ENCODE results near the gene PRDM10.

PRDM10 gene

DNA sequence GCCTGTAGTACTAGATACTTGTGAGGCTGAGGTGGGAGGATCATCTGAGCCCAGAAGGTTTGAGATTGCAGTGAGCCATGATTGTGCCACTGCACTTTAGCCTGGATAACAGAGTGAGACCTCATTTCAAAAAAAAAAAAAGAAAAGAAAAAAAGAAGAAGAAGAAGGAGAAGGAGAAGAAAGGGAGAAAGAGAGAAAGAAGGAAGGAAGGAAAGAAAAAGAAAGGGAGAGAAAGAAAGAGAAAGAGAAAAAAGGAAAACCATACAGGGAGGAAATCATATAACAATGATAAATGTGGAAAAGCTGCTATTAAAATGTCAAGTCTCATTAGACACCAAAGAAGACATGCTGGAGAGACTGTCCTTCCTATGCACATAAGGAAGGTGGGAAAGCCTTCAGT is 5.7 kb upstream of the PRDM10 start:
- no peak for DNase-seq

- DNase-seq, result no peak
These were observed 4.3 kb upstream of the PRDM10 start for GRCh38 chr11:130006929-130007328.

DNA sequence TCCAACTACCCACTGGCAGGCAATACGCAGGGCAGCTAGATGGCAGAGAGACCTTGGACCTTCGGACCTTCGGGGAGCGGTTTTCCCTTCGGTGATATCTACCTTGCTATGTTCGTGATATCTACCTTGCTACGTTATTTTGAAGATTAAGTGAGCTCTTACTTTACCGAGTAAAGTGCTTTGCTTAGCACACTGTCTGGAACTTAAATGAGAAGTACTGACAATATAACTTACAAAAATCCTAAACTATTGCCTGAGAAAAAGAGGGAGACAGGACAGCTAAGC is 1.0 kb upstream of the PRDM10 start:
- no peak for DNase-seq

DNA sequence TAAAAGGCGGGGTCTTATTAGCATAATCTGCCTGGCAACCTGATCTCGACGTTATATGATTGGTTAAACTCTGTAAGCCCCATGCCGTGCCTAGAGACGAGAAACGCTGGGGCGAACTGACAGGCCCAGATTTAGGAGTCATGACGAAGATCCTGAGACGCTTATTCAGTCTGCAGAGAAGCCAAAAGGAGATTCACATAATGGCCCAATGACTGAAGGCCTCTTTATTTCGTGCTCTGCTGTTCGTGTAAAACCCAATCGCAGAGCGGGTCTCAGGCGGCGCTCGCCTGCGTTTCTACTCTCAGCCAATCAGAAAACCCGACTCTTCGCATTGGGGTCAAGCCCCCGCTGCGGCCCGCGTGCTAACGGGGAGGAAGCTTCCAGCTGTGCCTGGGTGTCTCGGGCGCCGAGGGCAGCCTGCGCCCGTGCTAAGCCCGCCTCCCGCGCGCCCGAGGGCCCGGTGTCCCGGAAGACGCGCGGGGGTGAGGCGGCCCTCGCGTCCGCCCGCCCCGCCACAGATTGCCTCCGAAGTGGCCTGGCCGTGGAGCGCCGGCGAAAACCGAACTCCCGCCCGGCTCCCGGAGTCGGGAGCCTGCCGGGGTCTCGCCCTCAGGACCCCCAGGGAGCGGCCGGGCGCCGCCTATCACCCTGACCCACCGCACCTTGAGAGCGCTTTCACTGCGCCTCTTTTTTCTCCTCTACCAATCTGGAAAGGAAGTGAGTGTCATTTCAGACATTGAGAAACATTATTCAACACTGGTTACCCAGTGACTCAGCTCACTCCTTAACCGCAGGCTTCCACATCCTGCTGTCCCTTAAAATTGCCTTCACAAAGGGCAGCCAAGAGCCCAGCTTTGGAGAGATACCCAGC is 446 bp upstream of the PRDM10 start:
- peak; percentile 97 for DNase-seq

DNA sequence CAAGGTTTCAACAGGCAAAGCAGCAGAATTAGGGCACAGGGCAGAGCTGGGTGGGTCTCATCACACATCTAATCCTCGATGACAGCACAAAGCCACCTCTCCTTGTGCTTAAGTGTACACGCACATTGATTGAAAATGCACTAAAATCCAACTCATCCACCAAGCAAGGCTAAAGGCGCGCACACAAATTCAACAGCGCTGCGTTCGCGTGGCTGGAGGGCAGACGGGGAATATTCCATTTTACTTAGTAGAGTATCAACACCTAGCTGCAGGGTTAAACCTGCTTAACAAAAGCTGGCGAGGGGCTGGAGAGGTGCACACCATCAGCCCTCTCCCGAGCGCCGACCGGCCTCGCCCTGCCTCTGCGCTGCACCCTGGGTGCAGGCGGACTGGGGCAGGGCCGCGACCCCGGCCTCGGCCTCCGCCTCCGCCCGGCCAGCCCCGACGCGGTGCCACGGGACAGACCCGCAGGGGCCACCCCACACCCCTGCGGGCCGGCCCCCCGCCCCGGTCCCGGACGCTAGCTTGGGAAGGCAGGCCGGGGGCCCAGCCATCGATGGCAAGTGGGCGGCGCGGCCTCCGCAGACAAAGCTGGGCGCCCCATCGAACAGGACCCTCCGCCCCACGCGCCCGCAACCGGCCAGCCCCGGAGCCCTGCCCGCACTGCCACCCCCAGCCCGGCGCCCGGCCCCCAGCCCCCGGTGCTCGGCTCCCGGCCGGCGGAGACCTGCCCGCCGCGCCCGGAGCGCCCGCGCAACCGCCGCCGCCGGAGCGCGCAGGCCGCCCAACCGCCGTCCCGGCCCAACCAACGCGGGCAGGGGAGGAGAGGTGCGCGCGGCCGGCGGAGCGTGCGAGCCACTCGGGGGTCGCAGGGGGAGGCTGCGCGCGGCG is 929 bp downstream of the PRDM10 start:
- DNase-seq, result peak; percentile 27

- DNase-seq, result no peak
These were observed 2.0 kb downstream of the PRDM10 start for GRCh38 chr11:130000552-130001176.

GRCh38 chr11:129999407-129999806 is 3.2 kb downstream of the PRDM10 start:
- no peak for DNase-seq

GRCh38 chr11:129998905-129999304 is 3.7 kb downstream of the PRDM10 start:
- no peak for DNase-seq

GRCh38 chr11:129998107-129998506 is 4.5 kb downstream of the PRDM10 start:
- no peak for DNase-seq

DNA sequence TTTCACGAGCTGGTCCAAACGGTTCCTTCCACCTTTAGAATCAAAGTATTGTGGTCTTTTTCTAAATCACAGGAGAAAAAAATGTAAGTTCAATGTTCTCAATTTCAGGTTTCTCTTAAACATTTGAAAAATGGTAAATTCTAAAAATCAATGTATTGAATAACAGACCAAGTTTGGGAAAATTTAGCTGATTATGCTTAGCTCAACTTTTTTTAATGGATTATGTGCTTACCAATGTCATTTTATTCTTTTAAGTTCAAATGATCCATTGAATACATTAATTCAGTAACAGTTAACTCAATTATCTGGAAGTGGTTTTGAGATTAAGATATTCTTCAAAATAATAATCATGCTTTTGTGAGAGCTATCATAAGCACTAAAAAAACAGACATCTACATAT is 5.1 kb downstream of the PRDM10 start:
- no peak for DNase-seq

GRCh38 chr11:129996113-129996870 is 6.3 kb downstream of the PRDM10 start:
- no peak for DNase-seq

DNA sequence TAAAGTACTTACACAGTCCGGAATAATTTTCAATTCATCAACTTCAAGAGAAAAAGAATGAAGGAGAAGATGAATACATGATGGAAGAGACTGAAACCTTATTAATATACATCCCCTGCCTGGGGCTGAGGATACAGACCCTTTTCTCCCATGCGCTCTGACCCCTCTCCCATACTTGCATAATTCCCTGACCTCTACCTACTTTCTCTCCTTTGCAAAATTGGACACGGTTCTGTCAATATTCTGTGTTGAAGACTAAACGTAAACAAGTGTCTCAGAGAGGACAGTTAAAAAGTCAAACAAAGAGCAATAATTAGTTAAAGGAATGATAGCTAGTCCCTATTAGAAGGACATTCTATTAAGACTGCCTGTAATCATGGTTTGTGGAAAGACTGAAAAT is 7.5 kb downstream of the PRDM10 start:
- DNase-seq, result no peak

DNA sequence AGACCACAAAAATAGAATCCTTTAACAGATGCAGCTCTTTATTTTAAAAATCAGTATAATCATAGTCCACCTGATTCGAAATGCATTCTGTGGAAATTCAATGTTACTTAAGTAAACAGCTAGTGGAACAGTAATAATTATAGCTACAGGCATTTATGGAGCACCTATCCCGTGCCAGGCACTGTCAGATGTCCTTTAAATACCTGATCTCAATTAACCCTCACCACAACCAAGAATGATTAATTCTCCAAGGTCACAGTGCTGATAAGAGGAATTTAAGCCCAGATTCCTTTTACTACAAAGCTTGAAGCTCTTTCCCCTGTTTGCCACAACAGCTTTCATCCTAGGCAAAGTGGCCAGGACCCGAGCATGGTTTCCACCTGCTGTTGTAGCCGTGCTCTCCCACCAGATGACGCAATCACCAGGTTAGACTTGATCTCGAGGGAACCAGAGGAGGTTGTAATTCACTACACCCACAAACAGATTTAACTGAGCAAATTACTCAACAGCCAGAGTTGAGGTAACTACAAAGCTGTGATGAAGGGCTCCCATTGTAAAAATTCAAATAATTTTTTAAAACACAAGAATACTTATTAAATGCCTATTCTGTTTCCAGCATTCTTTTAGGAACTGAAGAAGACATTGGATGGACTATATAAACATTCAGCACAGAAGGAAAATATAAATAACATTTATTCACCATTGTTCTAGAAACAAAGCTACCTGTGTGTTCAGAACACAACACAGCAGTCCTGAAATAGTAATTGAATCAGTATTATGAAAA is 10.3 kb downstream of the PRDM10 start:
- DNase-seq, result peak; percentile 52

DNA sequence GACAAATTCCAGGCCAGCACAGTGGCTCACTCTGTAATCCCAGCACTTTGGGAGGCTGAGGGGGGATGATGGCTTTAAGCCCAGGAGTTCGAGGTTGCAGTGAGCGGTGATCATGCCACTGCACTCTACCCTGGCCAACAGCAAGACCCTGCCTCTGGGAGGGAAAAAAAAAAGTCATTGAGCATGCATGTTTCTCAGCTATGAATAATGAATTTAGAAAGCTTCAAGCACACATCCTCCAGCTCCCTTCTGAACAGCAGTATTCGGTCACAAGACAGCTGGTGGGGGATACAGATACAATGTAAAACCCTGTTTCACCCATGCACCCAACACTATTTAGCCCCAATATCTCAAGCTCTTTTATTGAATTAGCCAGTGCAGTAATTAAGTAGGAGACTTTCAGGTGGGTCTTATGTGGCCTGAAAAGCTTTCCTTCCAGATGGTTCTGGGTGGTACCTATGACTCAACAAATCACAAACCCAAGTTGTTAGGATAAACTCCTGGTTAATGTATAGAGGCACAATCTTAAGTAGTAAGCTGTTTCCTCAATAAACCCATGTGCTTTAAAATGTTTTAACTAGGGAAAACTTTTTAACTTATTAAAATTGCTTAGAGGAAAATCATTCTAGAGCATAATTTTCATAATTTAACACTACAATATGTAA is 13.4 kb downstream of the PRDM10 start:
- no peak for DNase-seq

DNA sequence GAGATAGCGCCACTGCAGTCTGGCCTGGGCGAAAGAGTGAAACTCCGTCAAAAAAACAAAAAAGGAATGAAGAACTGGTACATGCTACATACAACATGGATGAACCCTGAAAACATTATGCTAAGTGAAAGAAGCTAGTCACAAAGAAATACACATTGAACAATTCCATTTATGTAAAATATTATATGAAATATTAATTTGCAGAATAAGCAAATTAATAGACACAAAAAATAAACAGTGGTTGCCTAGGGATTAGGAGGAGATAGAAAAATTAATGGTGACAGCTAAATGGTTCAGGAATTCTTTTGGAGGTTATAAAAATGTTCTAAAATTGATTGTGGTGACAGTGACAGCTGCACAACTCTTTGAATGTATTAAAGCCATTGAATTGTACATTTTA is 14.7 kb downstream of the PRDM10 start:
- no peak for DNase-seq

GRCh38 chr11:129985823-129986222 is 16.8 kb downstream of the PRDM10 start:
- DNase-seq, result no peak

- no peak for DNase-seq
These were observed 22.5 kb downstream of the PRDM10 start for GRCh38 chr11:129980086-129980485.

DNA sequence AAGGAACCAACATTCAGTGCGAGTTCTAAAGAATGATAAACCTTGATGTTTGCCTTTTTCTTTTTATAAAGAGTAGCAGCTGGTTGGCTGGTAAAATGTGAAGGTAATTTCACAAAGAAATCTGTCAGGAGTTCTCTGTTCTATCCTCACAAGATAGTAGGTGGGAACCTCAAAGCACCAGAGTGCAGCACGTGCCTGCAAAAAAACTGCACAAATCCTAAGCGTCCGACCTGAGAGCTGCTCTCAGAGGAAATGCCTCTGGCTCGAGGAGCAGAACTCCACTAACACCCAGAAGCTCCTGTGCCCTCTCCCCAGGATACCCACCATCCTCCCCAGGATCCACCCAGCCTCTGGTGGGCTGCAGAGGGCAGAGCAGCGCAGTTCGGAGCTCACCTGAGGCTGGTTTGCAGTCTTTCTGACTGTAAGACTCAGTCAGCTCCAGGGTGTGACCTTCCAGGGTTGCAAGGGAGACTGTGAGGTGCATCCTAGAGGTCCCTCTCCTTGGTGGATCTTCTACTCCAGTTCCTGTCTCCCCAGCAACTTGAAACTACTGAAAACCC is 23.5 kb downstream of the PRDM10 start:
- no peak for DNase-seq

DNA sequence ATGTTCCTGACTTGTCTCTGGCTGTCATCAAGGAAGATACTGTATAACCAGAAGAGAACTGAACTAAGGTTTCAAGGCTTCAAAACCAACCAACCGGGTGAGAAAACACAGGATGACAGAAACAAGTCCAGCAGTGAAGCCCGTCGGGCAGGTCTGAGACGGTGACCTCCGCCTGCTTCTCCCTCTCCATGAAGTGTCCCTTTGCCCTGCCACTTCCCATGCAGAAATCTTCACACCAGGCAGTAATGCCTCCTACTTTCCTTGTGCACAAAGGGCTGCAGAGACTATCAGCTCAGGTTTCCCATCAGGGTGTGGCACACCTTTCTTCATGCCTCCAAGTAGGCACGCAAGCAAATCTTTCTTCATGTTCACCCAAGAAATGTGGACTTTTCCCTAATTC is 24.2 kb downstream of the PRDM10 start:
- DNase-seq, result no peak

GRCh38 chr11:129976328-129976727 is 26.3 kb downstream of the PRDM10 start:
- DNase-seq, result no peak

- DNase-seq, result no peak
These were observed 27.1 kb downstream of the PRDM10 start for GRCh38 chr11:129975543-129975942.

All from CD4-positive, alpha-beta T cell treated with Interleukin-21 for 1 hour (primary cell).